GM12878 (cell line): ENCODE measurements around the gene NNAT. TPM values are rescaled to one million over a fixed set of nuclear protein-coding genes. Genes with fewer than 3 reads are reported as not detected.

Experiments used
- ATAC-seq: fragments of 200-7000 bp; cut with Tn5 transposase; 3 replicates; pipeline ENCODE4 v1.9.1; 2020; ENCODE audit warnings: mild to moderate bottlenecking, moderate library complexity
- BruUV-seq: library from RNA; stranded (reverse); fragments of 400-500 nt; replicated peaks from 2 replicates; lab custom pipeline; 2021; lab: Mats Ljungman, UMichigan
- CTCF ChIA-PET: fragments of 300-600 bp; sonication (Branson Sonifier 250); formaldehyde crosslinking; extraction: SDS; loops from one replicate; lab custom pipeline; 2021; ENCODE audit warnings: inconsistent platforms; lab: Yijun Ruan, JAX
- POLR2A ChIA-PET: fragments of 350-600 bp; formaldehyde crosslinking; extraction: SDS; loops from one replicate; lab custom pipeline; 2021; ENCODE audit warnings: inconsistent platforms; lab: Charles Lee
- RAD21 ChIA-PET: fragments of 300-600 bp; sonication (Branson Sonifier 250); formaldehyde crosslinking; loops from one replicate; lab custom pipeline; 2023; ENCODE audit warnings: antibody characterized with exemption; ENCODE audit not compliant: unreplicated experiment; lab: Charles Lee
- SMC1A ChIA-PET: fragments of 300-600 bp; sonication (Branson Sonifier 250); formaldehyde crosslinking; loops from one replicate; lab custom pipeline; 2023; ENCODE audit not compliant: unreplicated experiment, uncharacterized antibody; lab: Charles Lee
- DNase-seq: peaks from one replicate; pipeline ENCODE4 v3.0.0-alpha.2; 2011; ENCODE audit warnings: low read depth, low spot score
- FAIRE-seq: peaks from 3 replicates; lab custom pipeline; 2011; peaks lifted over from hg19 to GRCh38; lab: Jason Lieb, UNC
- H2AFZ ChIP-seq: 2 replicates; pipeline ENCODE4 v1.6.0; 2011; ENCODE audit warnings: low read depth, low read length, control low read depth; ENCODE audit not compliant: control insufficient read depth
- H3K27ac ChIP-seq: 2 replicates; pipeline ENCODE4 v1.5.1; 2011; ENCODE audit warnings: control low read depth; ENCODE audit not compliant: control insufficient read depth, insufficient read depth
- H3K27me3 ChIP-seq, 2 experiments: replicated peaks in 1 of 2; 2 replicates each; pipeline versions ENCODE4 v1.6.0 to v1.6.1; 2011; ENCODE audit warnings: low read length in 1 of 2; ENCODE audit not compliant: control insufficient read depth in 2 of 2, insufficient read depth in 2 of 2
- H3K36me3 ChIP-seq, 2 experiments: 2 replicates each; pipeline ENCODE4 v1.5.1; 2011; ENCODE audit warnings: low read length in 1 of 2; ENCODE audit not compliant: control insufficient read depth in 2 of 2, insufficient read depth in 2 of 2
- H3K4me1 ChIP-seq: 2 replicates; pipeline ENCODE4 v1.6.1; 2011; ENCODE audit warnings: mild to moderate bottlenecking, low read length, moderate library complexity, mixed read lengths; ENCODE audit not compliant: control insufficient read depth, insufficient read depth
- H3K4me2 ChIP-seq: 2 replicates; pipeline ENCODE4 v1.6.0; 2011; ENCODE audit warnings: control low read depth; ENCODE audit not compliant: control insufficient read depth, insufficient read depth
- H3K4me3 ChIP-seq: fragments of 200-600 bp; sonication (generic); 2 replicates; pipeline ENCODE4 v1.5.1; 2016
- H3K79me2 ChIP-seq: 2 replicates; pipeline ENCODE4 v1.6.0; 2011; ENCODE audit warnings: low read length; ENCODE audit not compliant: control insufficient read depth, insufficient read depth
- H3K9ac ChIP-seq: 2 replicates; pipeline ENCODE4 v1.8.0; 2011; ENCODE audit warnings: low read length, control low read depth, mixed read lengths; ENCODE audit not compliant: control insufficient read depth, insufficient read depth
- H3K9me3 ChIP-seq: replicated peaks from 3 replicates; pipeline ENCODE4 v1.5.1; 2011; ENCODE audit warnings: mild to moderate bottlenecking, low read length; ENCODE audit not compliant: control insufficient read depth, insufficient read depth
- H4K20me1 ChIP-seq: 2 replicates; pipeline ENCODE4 v1.6.0; 2011; ENCODE audit not compliant: control insufficient read depth, insufficient read depth
- CREM ChIP-seq: IDR thresholded peaks from 2 replicates; pipeline ENCODE4 v1.6.1; 2014; ENCODE audit warnings: antibody characterized with exemption, low read depth
- JUND ChIP-seq: IDR thresholded peaks from 2 replicates; pipeline ENCODE4 v1.6.1; 2012; ENCODE audit warnings: low read depth, mild to moderate bottlenecking, low read length, improper control_type of control experiment, moderate library complexity
- MAX ChIP-seq: IDR thresholded peaks from 2 replicates; pipeline ENCODE4 v1.6.1; 2012; ENCODE audit warnings: low read depth, low read length, improper control_type of control experiment
- POLR2AphosphoS2 ChIP-seq: IDR thresholded peaks from 2 replicates; pipeline ENCODE4 v1.6.1; 2011; ENCODE audit warnings: low read depth, mild to moderate bottlenecking, low read length, improper control_type of control experiment, moderate library complexity
- RELA ChIP-seq: fragments of 450-650 bp; IDR thresholded peaks from 2 replicates; pipeline ENCODE4 v1.8.0; 2014; ENCODE audit warnings: borderline replicate concordance; ENCODE audit not compliant: partially characterized antibody
- TCF12 ChIP-seq: IDR thresholded peaks from 2 replicates; pipeline ENCODE4 v1.6.1; 2011; ENCODE audit warnings: low read depth, mild to moderate bottlenecking, low read length
- whole genome bisulfite sequencing: methylation state at CpG from one replicate; pipeline ENCODE4 v1.1.6; 2016; ENCODE audit warnings: low lambda C conversion rate; ENCODE audit not compliant: insufficient replicate concordance, insufficient coverage; ENCODE audit errors: missing lambda C conversion rate; 5-methylcytosine and 5-hydroxymethylcytosine counted together
- in situ Hi-C: fragments of 300-500 bp; cut with MboI; formaldehyde crosslinking; loops from 9 replicates; pipeline ENCODE4 v1.14.3; 2018; ENCODE audit warnings: mixed read lengths
- intact Hi-C: fragments of 100-400 bp; cut with micrococcal nuclease; formaldehyde crosslinking; loops from one replicate; pipeline ENCODE4 v1.14.2; 2022; ENCODE audit not compliant: unreplicated experiment
- polyA plus RNA-seq, 11 experiments: library from polyadenylated mRNA; depleted of rRNA in 4 of 11; unstranded in 6 of 11; stranded (reverse) in 5 of 11; fragments of >200 nt; fragmentation: Nextera tagmentation in 4 of 11; fragmentation: Illumina TruSeq in 1 of 11; extraction: Ambion mirVana in 4 of 11; extraction: Trizol in 1 of 11; gene quantifications; 1 replicate in 1 of 11; 2 replicates in 10 of 11; pipeline versions ENCODE4 v1.2.1 to v1.2.3, GENCODE V29; 2011 to 2016; ENCODE audit warnings: inconsistent platforms in 2 of 11, missing spikeins in 2 of 11, low read depth in 1 of 11
- total RNA-seq, 4 experiments: library from RNA; depleted of rRNA in 3 of 4; stranded (reverse); fragments of >200 nt in 3 of 4; fragmentation: Illumina TruSeq in 1 of 4; extraction: Trizol in 1 of 4; gene quantifications; 2 replicates each; pipeline versions ENCODE4 v1.2.1 to v1.2.3, GENCODE V29; 2013 to 2021

The NNAT gene
- total and polyA plus RNA-seq, 10 of the 15 experiments (the other 5 are each of a cell fraction or from before 2014, with no cell fraction given), result 0.22 to 0.99 (median 0.42) TPM; not detected in 7

- no peak for TF ChIP-seq RELA
- no peak for TF ChIP-seq CREM
These were observed 9.3 kb upstream of the NNAT start (continued) for GRCh38 chr20:37511610-37512275.

DNA sequence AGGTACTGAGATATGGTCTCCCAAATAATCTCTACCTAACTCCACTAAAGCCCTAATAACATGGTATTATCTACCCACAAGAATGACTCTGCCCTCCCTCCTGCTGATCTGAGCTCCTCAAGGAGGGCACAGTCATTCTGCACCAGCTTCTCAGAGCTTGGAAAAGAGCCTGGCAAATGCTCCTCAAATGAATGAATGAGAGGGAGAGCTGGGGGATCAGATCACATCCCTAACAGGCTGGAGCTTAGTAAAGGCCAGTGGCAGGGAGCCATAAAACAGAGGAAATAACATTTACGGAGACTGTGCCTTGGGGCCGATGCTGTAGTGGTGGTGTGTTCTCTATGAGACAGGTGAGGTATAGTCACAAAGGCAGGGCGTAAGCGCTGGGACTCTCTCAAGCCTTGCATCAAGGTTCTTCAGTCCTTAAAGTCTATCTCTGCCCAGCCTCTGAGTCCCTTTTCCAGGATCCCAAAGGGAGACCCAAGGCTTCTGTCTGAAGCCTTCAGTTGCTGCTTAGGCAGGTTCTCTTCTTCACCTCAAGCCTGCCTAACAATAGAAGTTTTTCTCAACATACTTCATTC, 7.2 kb upstream of the NNAT start:
- H3K36me3 ChIP-seq, result peaks cover 8 to 12% of the 10 kb centered on the region in 2 experiments
- ChIA-PET POLR2A (interaction anchor here (0.6 kb wide), 1 partner anchor 783 kb away, joined by 5 read pairs; no protein-coding TSS in a partner anchor), RAD21 (no interaction called here), SMC1A (interaction anchor here (1.2 kb wide), 1 partner anchor 16 kb away, joined by 3 read pairs; no protein-coding TSS in a partner anchor), CTCF (no interaction called here)
- no peak for DNase-seq
- H3K4me2 ChIP-seq, result no peak overlapping the region
- no peaks in the 10 kb centered on the region for H3K79me2 ChIP-seq
- BruUV-seq, result no TSS peak
- H3K4me1 ChIP-seq, result no peaks in the 10 kb centered on the region
- no peaks in the 10 kb centered on the region for H3K9me3 ChIP-seq
- H3K27ac ChIP-seq, result no peak overlapping the region
- ATAC-seq, result no peak
- in situ Hi-C loops, result no loop called here
- H3K9ac ChIP-seq, result no peak overlapping the region
- 98% methylated on average over 4 of the region's 4 CpGs for WGBS
- no peak for FAIRE-seq
- TF ChIP-seq TCF12, result no peak
- TF ChIP-seq POLR2AphosphoS2, result no peak
- TF ChIP-seq JUND, result no peak
- TF ChIP-seq MAX, result no peak
- no peak overlapping the region for H2AFZ ChIP-seq
- H3K4me3 ChIP-seq, result no peak overlapping the region
- intact Hi-C loops, result no loop called here
- H4K20me1 ChIP-seq, result no peaks in the 10 kb centered on the region; the same call in none of the 2 replicates
- no peaks in the 10 kb centered on the region for H3K27me3 ChIP-seq
